T1000 (cell line): ENCODE results near the gene LRRC15.

ENCODE experiments used
- DNase-seq: peaks from one replicate; lab custom pipeline; 2025; ENCODE audit warnings: mixed read lengths; lab: John Stamatoyannopoulos, UW

The LRRC15 gene

DNA sequence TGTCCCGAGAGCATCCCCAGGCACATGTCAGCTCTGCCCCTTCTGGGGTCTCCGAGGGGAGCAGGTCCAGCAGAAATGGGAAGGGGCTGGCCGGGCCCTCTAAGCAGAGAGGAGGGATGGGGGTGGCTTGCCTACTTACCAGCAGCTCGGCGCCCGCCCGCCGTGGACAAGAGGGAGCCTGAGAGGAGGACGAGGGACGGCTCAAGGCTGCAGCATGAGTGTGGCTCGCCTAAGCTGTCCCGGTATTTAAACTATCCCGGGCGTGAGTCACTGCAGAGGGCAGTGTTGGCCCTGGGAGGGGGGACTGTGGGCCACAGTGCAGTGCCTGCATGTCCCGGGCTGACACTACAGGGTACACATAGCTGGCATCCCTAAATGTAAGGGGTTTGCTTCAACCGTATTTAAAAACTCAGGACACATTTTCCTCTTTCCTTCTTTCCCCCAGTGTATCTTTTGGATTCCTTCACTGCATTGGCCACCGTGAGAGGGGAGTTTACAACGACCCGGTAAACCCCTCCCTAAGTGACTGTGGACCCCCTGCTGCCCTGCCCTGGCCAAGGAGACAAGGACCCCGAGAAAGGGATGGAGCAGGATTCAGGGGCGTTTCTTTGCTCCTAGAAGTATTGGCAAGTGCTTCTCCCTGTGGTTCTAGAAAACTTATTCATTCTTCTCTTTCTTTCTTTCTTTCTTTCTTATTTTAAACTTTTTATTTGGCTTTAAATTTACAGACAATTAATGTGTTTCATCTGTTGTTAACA lies at the start of gene LRRC15:
LRRC15 (minus strand) TSS at position 222 of the 758 bp plus-strand sequence. CDS start 8,700 bp downstream, outside the sequence.
- no peak for DNase-seq

GRCh38 chr3:194418671-194419070 lies 49.1 kb upstream of the LRRC15 start:
- DNase-seq: no peak

GRCh38 chr3:194407423-194407822 lies 37.9 kb upstream of the LRRC15 start:
- no peak for DNase-seq

- DNase-seq: no peak
Measured at GRCh38 chr3:194405766-194406165, 36.2 kb upstream of the LRRC15 start.

DNA sequence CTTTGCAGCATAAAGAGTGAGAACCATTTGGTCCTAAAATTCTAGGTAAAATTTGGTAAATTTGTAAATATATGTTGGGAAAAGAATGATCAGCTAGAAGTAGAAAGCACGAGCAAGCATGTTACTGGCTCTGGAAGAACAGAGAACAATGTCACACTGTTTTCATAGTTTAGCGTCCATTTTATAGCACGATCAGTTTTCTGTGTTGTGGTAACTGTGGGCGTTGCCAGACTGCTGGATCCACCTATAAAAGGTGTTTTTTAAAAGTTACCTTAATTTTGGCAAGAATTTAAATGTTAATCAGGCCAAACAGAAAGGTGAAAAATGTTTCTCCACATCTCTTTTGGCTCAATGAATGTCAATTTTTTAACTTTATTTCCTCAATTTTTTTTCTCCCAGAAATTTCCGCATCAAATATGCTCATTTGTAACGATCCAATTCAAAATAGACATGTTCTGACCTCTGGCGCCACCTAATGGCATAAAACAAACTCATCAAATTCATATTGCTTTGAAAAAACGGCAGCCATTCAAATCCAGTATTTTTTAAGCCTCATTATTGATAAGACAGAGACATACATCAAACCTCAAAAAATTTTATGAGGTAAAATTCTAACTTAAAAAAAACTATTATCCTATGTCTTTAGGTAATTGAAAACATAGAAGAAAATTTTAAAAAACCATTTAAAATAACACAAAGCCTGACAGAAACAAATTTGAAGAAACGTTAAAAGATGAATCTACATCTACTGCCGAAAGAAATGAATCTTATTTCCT lies 35.0 kb upstream of the LRRC15 start:
- no peak for DNase-seq

DNA sequence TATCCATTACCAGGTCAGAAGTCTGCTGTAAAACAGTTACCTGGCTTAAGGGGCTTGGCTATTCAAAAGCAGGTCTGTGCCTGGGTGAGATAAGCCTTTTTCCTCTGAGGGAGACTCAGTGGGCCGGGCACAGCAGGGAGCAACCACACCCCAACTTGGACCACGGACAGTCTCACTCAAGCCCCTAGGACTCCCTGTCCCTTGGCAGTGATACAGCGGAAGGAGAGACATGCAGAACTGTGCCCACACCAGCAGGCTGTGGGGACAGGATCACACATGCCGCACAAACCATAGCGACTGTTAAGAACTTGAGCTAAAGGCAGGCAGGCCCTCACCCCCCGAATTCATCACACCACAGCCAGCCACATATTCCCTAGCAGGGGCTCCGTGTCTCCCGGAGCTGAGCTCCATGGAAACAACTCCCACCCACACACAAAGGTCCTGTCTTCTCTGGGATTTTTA lies 32.4 kb upstream of the LRRC15 start:
- DNase-seq: no peak

DNA sequence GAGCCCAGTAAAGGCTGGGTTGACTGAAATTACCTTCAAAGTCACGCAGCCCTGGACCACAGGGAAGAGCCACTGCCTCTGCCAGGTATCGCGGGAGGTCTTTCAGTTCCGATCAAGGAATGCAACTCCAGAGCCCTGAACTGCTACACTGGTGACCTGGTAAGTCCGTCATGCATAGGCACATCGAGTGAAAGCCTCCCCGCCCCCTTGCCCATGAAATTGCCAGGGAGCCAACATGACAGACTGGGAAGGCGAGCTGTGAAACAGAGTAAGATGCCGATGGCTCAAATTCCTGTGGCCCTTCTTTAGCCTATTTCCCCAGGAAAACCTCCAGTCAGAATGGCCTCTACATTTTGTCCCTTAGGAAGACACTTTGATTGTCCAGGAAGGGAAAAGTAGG lies 31.8 kb upstream of the LRRC15 start:
- DNase-seq: no peak

DNA sequence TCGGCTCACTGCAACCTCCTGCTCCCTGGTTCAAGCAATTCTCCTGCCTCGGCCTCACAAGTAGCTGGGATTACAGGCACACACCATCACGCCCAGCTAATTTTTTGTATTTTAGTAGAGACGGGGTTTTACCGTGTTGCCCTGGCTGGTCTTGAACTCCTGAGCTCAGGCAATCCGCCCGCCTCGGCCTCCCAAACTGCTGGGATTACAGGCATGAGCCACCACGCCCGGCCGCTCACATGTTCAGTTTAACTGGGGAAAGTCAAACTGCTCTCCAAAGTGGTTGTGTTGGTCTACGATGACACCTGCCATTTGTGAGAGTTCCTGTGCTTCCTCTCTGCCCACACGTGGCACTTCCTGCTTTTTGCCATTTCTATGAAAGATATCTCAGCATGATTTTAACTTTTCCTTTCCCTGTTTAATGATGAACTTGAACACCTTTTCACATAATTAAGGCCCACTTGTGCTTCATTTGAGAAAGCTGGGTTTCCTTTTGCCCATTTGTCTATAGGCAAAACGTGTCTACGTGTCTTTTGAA lies 30.4 kb upstream of the LRRC15 start:
- no peak for DNase-seq

DNA sequence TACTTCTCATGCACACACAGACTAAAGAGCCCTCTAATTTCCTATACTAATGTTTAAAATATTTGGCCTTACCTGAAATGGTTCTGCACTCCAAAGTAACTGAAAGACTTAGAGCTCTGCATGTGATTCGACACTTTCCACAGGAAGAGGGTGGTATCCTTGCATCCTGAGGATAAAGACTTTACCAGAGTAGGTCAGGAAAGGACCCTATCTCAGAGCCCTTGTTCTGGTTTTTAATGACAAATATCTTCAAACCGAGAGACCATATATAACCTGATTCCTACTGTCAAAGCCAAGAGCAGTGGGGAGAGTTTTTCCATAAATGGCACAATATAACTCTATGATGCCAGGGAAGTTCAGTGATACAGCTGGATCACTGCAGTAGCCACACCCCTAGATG lies 29.6 kb upstream of the LRRC15 start, which contains the start of gene GP5:
GP5 (minus strand) TSS at position 101 of the 400 bp plus-strand sequence. CDS start 984 bp downstream, outside the sequence.
- DNase-seq: no peak

- DNase-seq: no peak
Measured at GRCh38 chr3:194397757-194398312, 28.3 kb upstream of the LRRC15 start.

- no peak for DNase-seq
Measured at GRCh38 chr3:194396859-194397756, 27.6 kb upstream of the LRRC15 start.

GRCh38 chr3:194396539-194396858 lies 27.0 kb upstream of the LRRC15 start:
- DNase-seq: no peak

DNA sequence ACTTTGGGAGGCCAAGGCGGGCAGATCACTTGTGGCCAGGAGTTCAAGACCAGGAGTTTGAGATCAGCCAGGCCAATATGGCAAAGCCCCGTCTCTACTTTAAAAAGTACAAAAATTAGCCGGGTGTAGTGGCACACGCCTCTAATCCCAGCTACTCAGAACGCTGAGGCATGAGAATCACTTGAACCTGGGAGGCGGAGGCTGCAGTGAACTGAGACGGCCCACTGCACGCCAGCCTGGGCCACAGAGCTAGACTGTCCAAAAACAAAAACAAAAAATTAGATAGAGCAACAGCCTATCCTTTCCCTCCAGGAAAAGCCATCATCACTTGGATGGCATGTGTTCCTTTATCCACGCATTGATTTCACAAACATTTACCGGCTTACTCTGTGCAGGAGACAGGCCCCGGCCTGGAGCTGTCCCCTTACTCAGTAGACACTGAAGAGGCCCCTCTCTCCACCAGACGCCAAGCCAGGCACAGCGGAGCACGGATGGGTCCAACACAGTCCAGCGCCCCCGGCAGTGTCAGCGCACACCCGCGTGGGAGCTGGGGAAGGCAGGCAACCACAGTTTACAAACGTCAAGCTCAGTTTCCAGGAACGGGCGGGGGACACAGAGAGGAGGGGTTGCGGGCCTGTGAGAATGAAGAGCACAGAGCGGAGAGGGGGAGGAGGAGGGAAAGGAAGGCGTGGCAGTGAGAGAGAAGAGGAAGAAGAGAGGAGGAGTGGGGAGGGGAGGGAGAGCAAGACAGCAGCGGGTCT lies 26.4 kb upstream of the LRRC15 start:
- no peak for DNase-seq

DNA sequence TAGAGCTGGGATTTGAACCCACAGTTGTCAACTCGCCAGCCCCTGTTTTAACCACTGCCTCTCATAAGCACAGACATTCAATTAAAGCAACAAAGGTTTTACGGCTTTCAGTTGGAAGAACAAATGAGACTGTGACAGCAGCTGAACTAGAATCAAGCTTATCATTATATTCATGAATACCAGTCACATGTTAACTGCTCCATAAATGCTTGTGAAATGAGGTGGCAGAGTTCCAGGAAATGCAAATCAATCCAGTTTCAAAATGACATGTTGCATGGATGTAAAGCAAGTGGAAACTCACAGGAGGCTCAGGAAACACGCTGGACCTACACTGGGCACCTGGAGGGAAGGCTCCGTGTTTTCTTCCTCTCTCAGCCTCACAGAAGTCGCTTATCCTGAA lies 25.7 kb upstream of the LRRC15 start:
- DNase-seq: no peak

- DNase-seq: no peak
Measured at GRCh38 chr3:194392576-194392975, 23.0 kb upstream of the LRRC15 start.

GRCh38 chr3:194390835-194391234 lies 21.3 kb upstream of the LRRC15 start:
- DNase-seq: no peak

DNA sequence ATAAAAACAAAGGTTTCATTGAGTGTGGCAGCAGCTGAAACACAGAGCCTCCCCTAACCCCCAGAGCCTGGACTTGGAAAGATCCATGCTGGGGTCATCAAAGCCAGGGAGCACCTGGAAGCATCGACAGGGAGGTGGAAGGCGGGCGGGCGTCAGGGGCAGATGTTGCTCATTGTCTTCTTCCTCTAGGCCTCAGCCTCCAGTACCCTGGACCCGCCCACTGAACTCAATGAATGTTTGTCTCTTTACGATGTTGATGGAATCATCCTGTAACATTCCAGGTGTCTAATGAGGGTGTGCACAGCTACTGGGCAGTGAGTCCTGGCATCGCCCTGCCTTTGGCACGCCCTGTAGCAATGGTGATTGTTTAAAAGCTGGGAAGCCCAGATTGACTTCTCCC lies 19.7 kb upstream of the LRRC15 start:
- no peak for DNase-seq

GRCh38 chr3:194387926-194388418 lies 18.4 kb upstream of the LRRC15 start:
- DNase-seq: no peak

DNA sequence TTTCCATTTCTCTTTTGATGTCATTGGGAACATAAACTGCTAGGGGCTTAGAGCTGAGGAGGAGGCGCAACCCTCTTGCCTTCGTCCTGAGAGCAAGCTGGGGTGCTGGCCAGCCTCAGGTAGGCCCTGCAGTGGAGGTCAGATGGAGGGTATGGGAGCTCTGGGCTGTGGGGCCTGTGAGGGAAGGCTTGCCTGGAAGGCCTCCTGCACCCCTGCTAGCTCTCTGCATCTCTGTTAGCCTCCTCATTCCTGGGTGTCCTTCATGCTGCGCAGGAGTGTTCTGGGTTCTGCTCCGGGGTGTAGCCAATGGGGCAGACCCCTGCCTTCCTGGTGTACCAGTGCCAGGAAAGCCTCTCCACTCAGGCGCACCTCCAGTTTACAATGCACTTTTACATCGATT lies 17.7 kb upstream of the LRRC15 start:
- no peak for DNase-seq

GRCh38 chr3:194386648-194387047 lies 17.1 kb upstream of the LRRC15 start:
- DNase-seq: no peak

- no peak for DNase-seq
Measured at GRCh38 chr3:194386066-194386465, 16.5 kb upstream of the LRRC15 start.
